Astrocyte (in vitro differentiated cells and primary cell): ENCODE data around the gene INPP5A. TPM values are rescaled to one million over a fixed set of nuclear protein-coding genes. Genes with fewer than 3 reads are reported as not detected.

Source experiments
- DNase-seq: peaks from one replicate; pipeline ENCODE4 v3.0.0-alpha.2; 2010; ENCODE audit warnings: low read depth
- FAIRE-seq: peaks from 2 replicates; lab custom pipeline; 2011; peaks lifted over from hg19 to GRCh38; lab: Jason Lieb, UNC
- H2AFZ ChIP-seq: 2 replicates; pipeline ENCODE4 v1.6.0; 2012; ENCODE audit warnings: low read depth, low read length, inconsistent platforms
- H3K27ac ChIP-seq: 2 replicates; pipeline ENCODE4 v1.5.1; 2011; ENCODE audit warnings: low read depth, low read length, inconsistent platforms
- H3K27me3 ChIP-seq: 2 replicates; pipeline ENCODE4 v1.6.0; 2011; ENCODE audit warnings: low read length, inconsistent platforms; ENCODE audit not compliant: insufficient read depth
- H3K36me3 ChIP-seq: 2 replicates; pipeline ENCODE4 v1.5.1; 2011; ENCODE audit warnings: low read length, inconsistent platforms; ENCODE audit not compliant: insufficient read depth
- H3K4me1 ChIP-seq: 2 replicates; pipeline ENCODE4 v1.5.1; 2011; ENCODE audit warnings: low read length, inconsistent platforms; ENCODE audit not compliant: insufficient read depth
- H3K4me2 ChIP-seq: 2 replicates; pipeline ENCODE4 v1.6.0; 2012; ENCODE audit warnings: low read length, inconsistent platforms
- H3K4me3 ChIP-seq: 2 replicates; pipeline ENCODE4 v1.5.1; 2011; ENCODE audit warnings: low read depth, mild to moderate bottlenecking, low read length, inconsistent platforms; ENCODE audit not compliant: insufficient read depth
- H3K79me2 ChIP-seq: 2 replicates; pipeline ENCODE4 v1.6.0; 2012; ENCODE audit warnings: mild to moderate bottlenecking, low read length, inconsistent platforms; ENCODE audit not compliant: insufficient read depth
- H3K9ac ChIP-seq: 2 replicates; pipeline ENCODE4 v1.6.0; 2012; ENCODE audit warnings: mild to moderate bottlenecking, low read length, inconsistent platforms
- H3K9me3 ChIP-seq: 2 replicates; pipeline ENCODE4 v1.5.1; 2012; ENCODE audit warnings: low read depth, mild to moderate bottlenecking, low read length, inconsistent platforms; ENCODE audit not compliant: insufficient read depth
- H4K20me1 ChIP-seq: 2 replicates; pipeline ENCODE4 v1.6.0; 2012; ENCODE audit warnings: low read length, inconsistent platforms; ENCODE audit not compliant: insufficient read depth
- H3K27ac Mint-ChIP-seq: one replicate; pipeline ENCODE4 v1.8.0; 2021; ENCODE audit warnings: mild to moderate bottlenecking, mixed read lengths; ENCODE audit not compliant: unreplicated experiment
- H3K27me3 Mint-ChIP-seq: one replicate; pipeline ENCODE4 v1.8.0; 2021; ENCODE audit warnings: low read depth, mixed read lengths; ENCODE audit not compliant: unreplicated experiment
- H3K36me3 Mint-ChIP-seq: one replicate; pipeline ENCODE4 v1.8.0; 2021; ENCODE audit warnings: low read depth, mixed read lengths; ENCODE audit not compliant: unreplicated experiment
- H3K4me1 Mint-ChIP-seq: one replicate; pipeline ENCODE4 v1.8.0; 2021; ENCODE audit warnings: low read depth, mixed read lengths; ENCODE audit not compliant: unreplicated experiment
- H3K4me3 Mint-ChIP-seq: one replicate; pipeline ENCODE4 v1.8.0; 2021; ENCODE audit warnings: mild to moderate bottlenecking, moderate library complexity, mixed read lengths; ENCODE audit not compliant: unreplicated experiment
- H3K9me3 Mint-ChIP-seq: one replicate; pipeline ENCODE4 v1.8.0; 2021; ENCODE audit warnings: mild to moderate bottlenecking, mixed read lengths; ENCODE audit not compliant: unreplicated experiment
- CTCF ChIP-seq: IDR thresholded peaks from 2 replicates; pipeline ENCODE4 v1.5.1; 2011; ENCODE audit warnings: low read depth, mild to moderate bottlenecking, inconsistent platforms, low read length, moderate library complexity; ENCODE audit not compliant: insufficient read depth
- EZH2 ChIP-seq: IDR thresholded peaks from 2 replicates; pipeline ENCODE4 v1.6.1; 2012; ENCODE audit warnings: mild to moderate bottlenecking, low read length, inconsistent platforms; ENCODE audit not compliant: insufficient read depth
- total RNA-seq: library from RNA; stranded (reverse); gene quantifications from 2 replicates; pipeline ENCODE4 v1.2.1, GENCODE V29; 2021

The INPP5A gene
- total RNA-seq, 1 donor from 2014 or later: 39.1 TPM

GRCh38 chr10:132730573-132730953 lies 193.0 kb downstream of the INPP5A start:
- peaks cover 16% of the 10 kb centered on the region for H3K36me3 Mint-ChIP-seq
- H3K9me3 ChIP-seq: no peaks in the 10 kb centered on the region
- no peak overlapping the region for H3K27ac Mint-ChIP-seq

DNA sequence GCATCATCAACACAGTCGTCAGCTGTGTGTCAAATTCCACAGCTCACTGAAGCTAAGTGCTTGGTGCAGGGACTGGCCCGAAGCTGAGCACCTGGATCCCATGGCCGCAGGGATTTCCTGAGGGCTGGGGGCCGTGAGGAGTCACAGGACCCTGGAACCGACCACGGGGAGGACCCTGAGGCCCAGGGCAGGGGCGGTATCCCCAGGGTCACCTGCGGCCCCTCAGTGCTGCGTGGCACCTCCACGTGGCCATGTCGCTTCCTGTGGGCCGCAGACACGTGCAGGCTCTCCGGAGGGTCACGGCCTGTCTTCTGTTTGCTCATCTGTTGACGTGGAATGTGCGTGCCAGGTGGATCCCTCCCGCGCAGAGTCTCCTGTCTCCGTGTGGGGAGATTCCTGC lies 194.9 kb downstream of the INPP5A start:
- Mint-ChIP-seq H3K4me1 (no peaks in the 10 kb centered on the region), H3K9me3 (no peaks in the 10 kb centered on the region), H3K27me3 (peaks cover 2% of the 10 kb centered on the region), H3K27ac (no peak overlapping the region), H3K4me3 (no peak overlapping the region), H3K36me3 (peaks cover 4% of the 10 kb centered on the region)
- Histone ChIP-seq H3K9me3 (no peaks in the 10 kb centered on the region), H4K20me1 (peaks cover 22% of the 10 kb centered on the region), H3K79me2 (no peaks in the 10 kb centered on the region), H3K27me3 (no peaks in the 10 kb centered on the region), H3K27ac (no peak overlapping the region), H2AFZ (no peak overlapping the region), H3K9ac (no peak overlapping the region), H3K4me3 (no peak overlapping the region), H3K36me3 (peaks cover 2% of the 10 kb centered on the region), H3K4me2 (no peak overlapping the region), H3K4me1 (no peaks in the 10 kb centered on the region)
- TF ChIP-seq CTCF (no peak), EZH2 (no peak)
- DNase-seq (no peak), FAIRE-seq (no peak)

More at GRCh38 chr10:132730573-132730953, 193.0 kb downstream of the INPP5A start:
- H3K27me3 ChIP-seq: no peaks in the 10 kb centered on the region
- H3K27ac ChIP-seq: no peak overlapping the region
- Mint-ChIP-seq H3K4me3 (no peak overlapping the region), H3K4me1 (no peaks in the 10 kb centered on the region), H3K9me3 (no peaks in the 10 kb centered on the region), H3K27me3 (no peaks in the 10 kb centered on the region)
- H3K36me3 ChIP-seq: peaks cover 2% of the 10 kb centered on the region
- no peak for TF ChIP-seq CTCF
- no peak for TF ChIP-seq EZH2
- no peak overlapping the region for H2AFZ ChIP-seq
- H3K4me2 ChIP-seq: no peak overlapping the region
- FAIRE-seq (no peak), DNase-seq (no peak)
- H3K4me3 ChIP-seq: no peak overlapping the region
- no peaks in the 10 kb centered on the region for H3K79me2 ChIP-seq
- no peak overlapping the region for H3K9ac ChIP-seq
- H4K20me1 ChIP-seq: peaks cover 18% of the 10 kb centered on the region
- no peaks in the 10 kb centered on the region for H3K4me1 ChIP-seq

DNA sequence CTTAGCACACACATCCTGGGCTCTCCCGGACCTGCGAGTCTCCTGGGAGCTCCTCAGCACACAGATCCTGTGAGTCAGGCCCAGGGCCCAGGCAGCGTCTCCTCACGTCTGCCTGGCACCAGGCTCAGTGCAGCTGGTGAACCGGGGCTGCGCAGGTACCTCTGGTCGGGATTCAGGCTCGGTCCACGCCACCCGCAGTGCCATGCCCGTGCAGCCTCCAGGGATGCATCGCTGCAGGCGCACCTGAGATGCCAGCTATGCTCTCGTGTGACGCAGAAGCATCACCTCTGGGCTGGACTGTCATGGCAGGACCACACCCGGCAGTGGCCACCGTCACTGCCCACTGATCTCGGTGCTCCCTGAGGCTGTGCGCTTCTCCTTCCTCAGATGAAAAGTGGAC lies 196.3 kb downstream of the INPP5A start:
- Mint-ChIP-seq H3K27ac (no peak overlapping the region), H3K27me3 (peaks cover 2% of the 10 kb centered on the region), H3K4me3 (no peak overlapping the region), H3K36me3 (no peaks in the 10 kb centered on the region), H3K9me3 (no peaks in the 10 kb centered on the region), H3K4me1 (no peaks in the 10 kb centered on the region)
- no peaks in the 10 kb centered on the region for H3K79me2 ChIP-seq
- no peaks in the 10 kb centered on the region for H3K4me1 ChIP-seq
- no peak overlapping the region for H3K4me2 ChIP-seq
- no peak for TF ChIP-seq EZH2
- no peak for TF ChIP-seq CTCF
- DNase-seq (no peak), FAIRE-seq (no peak)
- no peak overlapping the region for H3K27ac ChIP-seq
- no peaks in the 10 kb centered on the region for H3K9me3 ChIP-seq
- H4K20me1 ChIP-seq: peaks cover 22% of the 10 kb centered on the region
- no peak overlapping the region for H3K4me3 ChIP-seq
- H3K9ac ChIP-seq: no peak overlapping the region
- H2AFZ ChIP-seq: no peak overlapping the region
- no peaks in the 10 kb centered on the region for H3K27me3 ChIP-seq
- peaks cover 2% of the 10 kb centered on the region for H3K36me3 ChIP-seq
